Measurements from ENCODE around the gene MCC.

Gene MCC

GRCh38 chr5:113450462-113450861 is 37.8 kb downstream of the MCC start:
- H3K9ac ChIP-seq (ENCODE audit: low read length), result no peak overlapping the region
- no peak overlapping the region for H3K27ac ChIP-seq (ENCODE audit: low read depth, low read length)
- 0 out of 2 replicates have a peak, but pooled peaks cover 4% of the 10 kb centered on the region for H3K9me3 ChIP-seq (ENCODE audit: control insufficient read depth, insufficient read depth, low read depth, low read length)
- no peak overlapping the region for H3K4me3 ChIP-seq (ENCODE audit: low read depth, low read length)
- H3K27me3 ChIP-seq (ENCODE audit: control insufficient read depth, insufficient read depth, low read length), result no peaks in the 10 kb centered on the region
- no peaks in the 10 kb centered on the region for H3K4me1 ChIP-seq (ENCODE audit: control insufficient read depth, insufficient read depth, low read length)
- H3K36me3 ChIP-seq (ENCODE audit: control insufficient read depth, insufficient read depth, low read length), result no peaks in the 10 kb centered on the region

GRCh38 chr5:113448252-113448651 is 40.0 kb downstream of the MCC start:
- Histone ChIP-seq H3K27ac (ENCODE audit: low read depth, low read length) (no peak overlapping the region), H3K36me3 (ENCODE audit: control insufficient read depth, insufficient read depth, low read length) (no peaks in the 10 kb centered on the region), H3K9me3 (ENCODE audit: control insufficient read depth, insufficient read depth, low read depth, low read length) (0 out of 2 replicates have a peak, but pooled peaks cover 5% of the 10 kb centered on the region), H3K4me1 (ENCODE audit: control insufficient read depth, insufficient read depth, low read length) (no peaks in the 10 kb centered on the region), H3K4me3 (ENCODE audit: low read depth, low read length) (no peak overlapping the region), H3K9ac (ENCODE audit: low read length) (no peak overlapping the region), H3K27me3 (ENCODE audit: control insufficient read depth, insufficient read depth, low read length) (no peaks in the 10 kb centered on the region)

GRCh38 chr5:113447498-113448050 is 40.7 kb downstream of the MCC start:
- Histone ChIP-seq H3K9ac (ENCODE audit: low read length) (no peak overlapping the region), H3K9me3 (ENCODE audit: control insufficient read depth, insufficient read depth, low read depth, low read length) (0 out of 2 replicates have a peak, but pooled peaks cover 5% of the 10 kb centered on the region), H3K4me3 (ENCODE audit: low read depth, low read length) (no peak overlapping the region), H3K36me3 (ENCODE audit: control insufficient read depth, insufficient read depth, low read length) (no peaks in the 10 kb centered on the region), H3K27ac (ENCODE audit: low read depth, low read length) (no peak overlapping the region), H3K27me3 (ENCODE audit: control insufficient read depth, insufficient read depth, low read length) (no peaks in the 10 kb centered on the region), H3K4me1 (ENCODE audit: control insufficient read depth, insufficient read depth, low read length) (no peaks in the 10 kb centered on the region)

GRCh38 chr5:113446358-113446927 is 41.8 kb downstream of the MCC start:
- H3K4me1 ChIP-seq (ENCODE audit: control insufficient read depth, insufficient read depth, low read length), result no peaks in the 10 kb centered on the region
- no peak overlapping the region for H3K4me3 ChIP-seq (ENCODE audit: low read depth, low read length)

GRCh38 chr5:113437111-113437510 is 51.1 kb downstream of the MCC start:
- Histone ChIP-seq H3K4me3 (ENCODE audit: low read depth, low read length) (no peak overlapping the region), H3K36me3 (ENCODE audit: control insufficient read depth, insufficient read depth, low read length) (no peaks in the 10 kb centered on the region), H3K4me1 (ENCODE audit: control insufficient read depth, insufficient read depth, low read length) (no peaks in the 10 kb centered on the region), H3K9me3 (ENCODE audit: control insufficient read depth, insufficient read depth, low read depth, low read length) (no peaks in the 10 kb centered on the region; the same call in 1 of the 2 replicates), H3K27ac (ENCODE audit: low read depth, low read length) (no peak overlapping the region), H3K27me3 (ENCODE audit: control insufficient read depth, insufficient read depth, low read length) (no peaks in the 10 kb centered on the region), H3K9ac (ENCODE audit: low read length) (no peak overlapping the region)

More at GRCh38 chr5:113446358-113446927, 41.8 kb downstream of the MCC start:
- Histone ChIP-seq H3K9me3 (ENCODE audit: control insufficient read depth, insufficient read depth, low read depth, low read length) (0 out of 2 replicates have a peak, but pooled peaks cover 5% of the 10 kb centered on the region), H3K36me3 (ENCODE audit: control insufficient read depth, insufficient read depth, low read length) (no peaks in the 10 kb centered on the region), H3K27me3 (ENCODE audit: control insufficient read depth, insufficient read depth, low read length) (no peaks in the 10 kb centered on the region), H3K9ac (ENCODE audit: low read length) (no peak overlapping the region), H3K27ac (ENCODE audit: low read depth, low read length) (no peak overlapping the region)

- Histone ChIP-seq H3K4me3 (ENCODE audit: low read depth, low read length) (no peak overlapping the region), H3K9ac (ENCODE audit: low read length) (no peak overlapping the region), H3K9me3 (ENCODE audit: control insufficient read depth, insufficient read depth, low read depth, low read length) (no peaks in the 10 kb centered on the region; the same call in 1 of the 2 replicates), H3K27ac (ENCODE audit: low read depth, low read length) (no peak overlapping the region), H3K27me3 (ENCODE audit: control insufficient read depth, insufficient read depth, low read length) (no peaks in the 10 kb centered on the region), H3K36me3 (ENCODE audit: control insufficient read depth, insufficient read depth, low read length) (no peaks in the 10 kb centered on the region), H3K4me1 (ENCODE audit: control insufficient read depth, insufficient read depth, low read length) (no peaks in the 10 kb centered on the region)
These were observed 52.7 kb downstream of the MCC start for GRCh38 chr5:113435575-113435974.

- H3K4me3 ChIP-seq (ENCODE audit: low read depth, low read length), result no peak within 1 kb of the TSS
- no peaks in the 10 kb centered on the region for H3K36me3 ChIP-seq (ENCODE audit: control insufficient read depth, insufficient read depth, low read length)
- H3K4me1 ChIP-seq (ENCODE audit: control insufficient read depth, insufficient read depth, low read length), result no peaks in the 10 kb centered on the region
- H3K9ac ChIP-seq (ENCODE audit: low read length), result no peak within 1 kb of the TSS
- no peaks in the 10 kb centered on the region for H3K27me3 ChIP-seq (ENCODE audit: control insufficient read depth, insufficient read depth, low read length)
- no peaks in the 10 kb centered on the region; the same call in 1 of the 2 replicates for H3K9me3 ChIP-seq (ENCODE audit: control insufficient read depth, insufficient read depth, low read depth, low read length)
- no peak within 1 kb of the TSS for H3K27ac ChIP-seq (ENCODE audit: low read depth, low read length)
These were observed 53.4 kb downstream of the MCC start, which contains the start of gene TSSK1B for GRCh38 chr5:113434889-113435288. Gene TSSK1B (minus strand): TSS chr5:113434989. CDS start chr5:113434839, 150 bp downstream.

- no peak overlapping the region for H3K4me3 ChIP-seq (ENCODE audit: low read depth, low read length)
- no peaks in the 10 kb centered on the region for H3K4me1 ChIP-seq (ENCODE audit: control insufficient read depth, insufficient read depth, low read length)
- no peaks in the 10 kb centered on the region for H3K36me3 ChIP-seq (ENCODE audit: control insufficient read depth, insufficient read depth, low read length)
- no peaks in the 10 kb centered on the region for H3K27me3 ChIP-seq (ENCODE audit: control insufficient read depth, insufficient read depth, low read length)
- H3K9me3 ChIP-seq (ENCODE audit: control insufficient read depth, insufficient read depth, low read depth, low read length), result no peaks in the 10 kb centered on the region; the same call in 1 of the 2 replicates
- no peak overlapping the region for H3K9ac ChIP-seq (ENCODE audit: low read length)
- no peak overlapping the region for H3K27ac ChIP-seq (ENCODE audit: low read depth, low read length)
These were observed 54.2 kb downstream of the MCC start for GRCh38 chr5:113433862-113434612.

- H3K36me3 ChIP-seq (ENCODE audit: control insufficient read depth, insufficient read depth, low read length), result no peaks in the 10 kb centered on the region
- H3K27me3 ChIP-seq (ENCODE audit: control insufficient read depth, insufficient read depth, low read length), result no peaks in the 10 kb centered on the region
- H3K4me3 ChIP-seq (ENCODE audit: low read depth, low read length), result no peak overlapping the region
- H3K27ac ChIP-seq (ENCODE audit: low read depth, low read length), result no peak overlapping the region
- no peaks in the 10 kb centered on the region for H3K4me1 ChIP-seq (ENCODE audit: control insufficient read depth, insufficient read depth, low read length)
- H3K9ac ChIP-seq (ENCODE audit: low read length), result no peak overlapping the region
- no peaks in the 10 kb centered on the region; the same call in 1 of the 2 replicates for H3K9me3 ChIP-seq (ENCODE audit: control insufficient read depth, insufficient read depth, low read depth, low read length)
These were observed 55.2 kb downstream of the MCC start for GRCh38 chr5:113433071-113433470.

- Histone ChIP-seq H3K9me3 (ENCODE audit: control insufficient read depth, insufficient read depth, low read depth, low read length) (no peaks in the 10 kb centered on the region), H3K27ac (ENCODE audit: low read depth, low read length) (no peak overlapping the region), H3K27me3 (ENCODE audit: control insufficient read depth, insufficient read depth, low read length) (no peaks in the 10 kb centered on the region), H3K9ac (ENCODE audit: low read length) (no peak overlapping the region), H3K36me3 (ENCODE audit: control insufficient read depth, insufficient read depth, low read length) (no peaks in the 10 kb centered on the region), H3K4me3 (ENCODE audit: low read depth, low read length) (no peak overlapping the region), H3K4me1 (ENCODE audit: control insufficient read depth, insufficient read depth, low read length) (no peaks in the 10 kb centered on the region)
These were observed 60.2 kb downstream of the MCC start for GRCh38 chr5:113427871-113428574.

Measured in HUES6 (cell line).